ENCODE data around the gene ASB16.
"Not testable (repeated sequence)": the region's sequence is repeated elsewhere in the genome, so short reads cannot be mapped to it uniquely, and the experiment has no call there.

Gene ASB16

DNA sequence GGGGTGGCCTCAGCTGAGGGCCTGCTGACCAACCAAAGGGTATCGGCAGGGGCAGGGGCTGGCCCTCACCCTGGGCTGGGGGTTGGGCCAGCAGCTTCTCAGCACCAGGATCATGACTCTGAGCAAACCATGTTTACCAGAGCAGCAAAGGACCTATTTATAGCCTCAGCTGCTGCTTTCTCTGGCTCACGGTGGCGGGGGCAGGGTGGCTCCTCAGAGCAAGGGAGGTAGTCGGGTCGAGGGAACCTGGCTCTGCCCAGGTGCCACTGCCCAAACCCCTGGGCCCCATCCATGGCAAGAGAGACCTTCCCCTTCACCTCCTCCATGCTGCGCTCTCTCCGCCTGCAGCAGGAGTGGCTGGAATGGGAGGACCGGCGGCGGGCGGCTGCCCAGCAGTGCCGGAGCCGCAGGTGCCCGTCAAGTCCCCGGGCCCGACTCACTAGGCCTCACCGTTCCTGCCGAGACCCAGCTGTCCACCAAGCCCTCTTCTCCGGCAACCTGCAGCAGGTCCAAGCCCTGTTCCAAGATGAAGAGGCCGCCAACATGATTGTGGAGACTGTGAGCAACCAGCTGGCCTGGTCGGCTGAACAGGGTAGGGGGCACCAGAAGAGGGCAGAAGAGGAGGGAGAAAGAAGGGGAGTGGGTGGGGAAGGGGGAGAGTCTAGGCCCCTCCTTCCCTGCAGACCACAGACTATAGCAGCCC lies at the start of gene ASB16:
Gene ASB16 (plus strand): TSS at position 206 of the 703 bp plus-strand sequence. CDS start 86 bp downstream, at position 292.
- Histone ChIP-seq H3K9me3 (ENCODE audit: control insufficient read depth, insufficient read depth, low read length) (no peaks in the 10 kb centered on the region), H3K4me1 (ENCODE audit: insufficient read depth, low read length) (peaks cover 15% of the 10 kb centered on the region; the same call in 1 of the 2 replicates), H3K36me3 (ENCODE audit: insufficient read depth, low read length) (no peaks in the 10 kb centered on the region), H3K9ac (ENCODE audit: low read depth, low read length) (peak within 1 kb of the TSS; percentile 30)

DNA sequence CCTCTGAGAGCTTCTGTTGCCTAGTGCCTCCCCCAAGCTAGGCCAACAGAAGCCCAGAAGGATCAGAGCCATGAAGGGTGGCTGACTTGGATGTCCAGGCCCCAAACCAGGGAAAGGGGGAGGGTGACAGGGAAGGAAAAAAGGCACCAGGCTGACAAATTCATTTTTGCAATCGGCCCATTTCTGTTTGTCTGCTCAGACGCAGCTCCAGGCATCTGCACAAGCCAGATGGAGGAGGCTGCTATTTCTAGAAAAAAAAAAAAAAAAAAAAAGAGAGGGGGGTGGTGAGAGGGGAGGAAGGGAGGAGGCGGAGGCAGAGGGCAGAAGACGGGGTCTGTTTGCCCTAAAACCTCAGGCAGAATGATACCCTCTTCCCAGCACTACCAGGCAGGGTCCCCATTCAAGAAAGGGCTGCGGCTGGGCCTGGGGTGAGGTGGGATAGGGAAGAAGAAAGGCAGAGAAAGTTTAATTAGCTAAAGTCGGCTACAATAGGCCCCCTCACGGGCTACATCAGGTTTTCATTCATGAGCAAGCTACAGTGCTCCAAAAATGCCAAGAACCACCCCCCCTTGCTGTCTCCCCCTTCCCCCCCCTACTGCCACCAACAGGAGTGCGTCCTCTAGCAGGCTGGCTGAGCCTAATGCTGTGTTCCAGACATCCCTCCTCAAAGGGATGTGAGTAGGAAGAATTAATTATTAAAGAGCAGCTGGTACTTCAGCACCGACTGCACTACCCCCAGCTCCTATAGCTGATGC lies 49.5 kb upstream of the ASB16 start:
- no peak overlapping the region for H3K9ac ChIP-seq (ENCODE audit: low read depth, low read length)

GRCh38 chr17:44121997-44122815 lies 48.3 kb upstream of the ASB16 start:
- Histone ChIP-seq H3K36me3 (ENCODE audit: insufficient read depth, low read length) (no peaks in the 10 kb centered on the region), H3K9ac (ENCODE audit: low read depth, low read length) (peak overlapping the region; percentile 92), H3K4me1 (ENCODE audit: insufficient read depth, low read length) (peaks cover 39% of the 10 kb centered on the region), H3K9me3 (ENCODE audit: control insufficient read depth, insufficient read depth, low read length) (no peaks in the 10 kb centered on the region)

More for the DNA sequence above, 49.5 kb upstream of the ASB16 start:
- Histone ChIP-seq H3K9me3 (ENCODE audit: control insufficient read depth, insufficient read depth, low read length) (no peaks in the 10 kb centered on the region), H3K36me3 (ENCODE audit: insufficient read depth, low read length) (no peaks in the 10 kb centered on the region), H3K4me1 (ENCODE audit: insufficient read depth, low read length) (peaks cover 40% of the 10 kb centered on the region)

GRCh38 chr17:44122816-44123355 lies 47.6 kb upstream of the ASB16 start:
- no peaks in the 10 kb centered on the region for H3K36me3 ChIP-seq (ENCODE audit: insufficient read depth, low read length)
- H3K9ac ChIP-seq (ENCODE audit: low read depth, low read length), result peak overlapping the region; percentile 92
- H3K4me1 ChIP-seq (ENCODE audit: insufficient read depth, low read length), result peaks cover 32% of the 10 kb centered on the region
- no peaks in the 10 kb centered on the region for H3K9me3 ChIP-seq (ENCODE audit: control insufficient read depth, insufficient read depth, low read length)

- no peaks in the 10 kb centered on the region for H3K9me3 ChIP-seq (ENCODE audit: control insufficient read depth, insufficient read depth, low read length)
- H3K4me1 ChIP-seq (ENCODE audit: insufficient read depth, low read length), result peaks cover 27% of the 10 kb centered on the region
- no peaks in the 10 kb centered on the region for H3K36me3 ChIP-seq (ENCODE audit: insufficient read depth, low read length)
- H3K9ac ChIP-seq (ENCODE audit: low read depth, low read length), result peak within 1 kb of the TSS; percentile 92
Measured at GRCh38 chr17:44123356-44124117, 47.0 kb upstream of the ASB16 start, which contains the start of gene HDAC5. Gene HDAC5, minus strand, starts transcription at chr17:44123641. Its CDS starts 6,126 bp downstream, at chr17:44117515.

GRCh38 chr17:44124118-44124438 lies 46.4 kb upstream of the ASB16 start:
- no peaks in the 10 kb centered on the region for H3K36me3 ChIP-seq (ENCODE audit: insufficient read depth, low read length)
- H3K9ac ChIP-seq (ENCODE audit: low read depth, low read length), result peak overlapping the region; percentile 80
- H3K9me3 ChIP-seq (ENCODE audit: control insufficient read depth, insufficient read depth, low read length), result no peaks in the 10 kb centered on the region
- peaks cover 21% of the 10 kb centered on the region for H3K4me1 ChIP-seq (ENCODE audit: insufficient read depth, low read length)

GRCh38 chr17:44128383-44128782 lies 42.1 kb upstream of the ASB16 start:
- Histone ChIP-seq H3K9me3 (ENCODE audit: control insufficient read depth, insufficient read depth, low read length) (no peaks in the 10 kb centered on the region), H3K36me3 (ENCODE audit: insufficient read depth, low read length) (no peaks in the 10 kb centered on the region), H3K9ac (ENCODE audit: low read depth, low read length) (no peak overlapping the region), H3K4me1 (ENCODE audit: insufficient read depth, low read length) (no peaks in the 10 kb centered on the region)

DNA sequence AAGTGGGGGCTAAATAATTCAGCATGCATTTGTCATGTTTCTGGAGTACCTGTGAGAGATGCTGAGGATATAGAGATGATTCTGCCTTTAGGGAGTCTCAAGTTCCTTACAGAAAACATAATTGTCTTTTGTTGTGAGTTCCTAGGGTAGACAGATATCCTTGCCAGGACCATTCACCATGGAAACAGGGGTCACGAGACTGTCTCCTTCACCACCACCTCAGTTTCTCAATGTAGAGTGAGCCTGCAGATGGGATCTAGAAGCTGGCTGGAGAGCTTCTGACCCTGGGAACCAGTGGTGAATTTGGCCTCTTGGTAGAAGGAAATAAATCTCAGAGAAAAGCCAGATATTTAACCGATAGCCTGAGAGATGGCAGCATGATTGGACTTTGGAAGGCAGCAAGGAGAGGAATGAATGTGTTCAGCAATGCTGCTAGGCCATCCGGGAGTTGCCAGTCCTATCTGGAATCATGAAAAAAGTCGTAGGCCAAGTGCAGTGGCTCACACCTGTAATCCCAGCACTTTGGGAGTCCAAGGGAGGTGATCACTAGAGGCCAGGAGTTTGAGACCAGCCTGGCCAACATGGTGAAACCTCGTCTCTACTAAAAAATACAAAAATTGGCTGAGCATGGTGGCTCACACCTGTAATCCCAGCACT lies 39.7 kb upstream of the ASB16 start:
- H3K36me3 ChIP-seq (ENCODE audit: insufficient read depth, low read length), result no peaks in the 10 kb centered on the region
- H3K4me1 ChIP-seq (ENCODE audit: insufficient read depth, low read length), result no peaks in the 10 kb centered on the region
- no peaks in the 10 kb centered on the region for H3K9me3 ChIP-seq (ENCODE audit: control insufficient read depth, insufficient read depth, low read length)
- no peak overlapping the region for H3K9ac ChIP-seq (ENCODE audit: low read depth, low read length)

- not testable (repeated sequence) for H3K9ac ChIP-seq (ENCODE audit: low read depth, low read length); H3K36me3 ChIP-seq (ENCODE audit: insufficient read depth, low read length); H3K9me3 ChIP-seq (ENCODE audit: control insufficient read depth, insufficient read depth, low read length); H3K4me1 ChIP-seq (ENCODE audit: insufficient read depth, low read length)
Measured at GRCh38 chr17:44131372-44131771, 39.1 kb upstream of the ASB16 start.

GRCh38 chr17:44132275-44132821 lies 38.2 kb upstream of the ASB16 start:
- 0 out of 2 replicates have a peak, but pooled peaks cover under 1% of the 10 kb centered on the region for H3K4me1 ChIP-seq (ENCODE audit: insufficient read depth, low read length)
- no peak overlapping the region for H3K9ac ChIP-seq (ENCODE audit: low read depth, low read length)
- H3K36me3 ChIP-seq (ENCODE audit: insufficient read depth, low read length), result no peaks in the 10 kb centered on the region
- H3K9me3 ChIP-seq (ENCODE audit: control insufficient read depth, insufficient read depth, low read length), result no peaks in the 10 kb centered on the region

DNA sequence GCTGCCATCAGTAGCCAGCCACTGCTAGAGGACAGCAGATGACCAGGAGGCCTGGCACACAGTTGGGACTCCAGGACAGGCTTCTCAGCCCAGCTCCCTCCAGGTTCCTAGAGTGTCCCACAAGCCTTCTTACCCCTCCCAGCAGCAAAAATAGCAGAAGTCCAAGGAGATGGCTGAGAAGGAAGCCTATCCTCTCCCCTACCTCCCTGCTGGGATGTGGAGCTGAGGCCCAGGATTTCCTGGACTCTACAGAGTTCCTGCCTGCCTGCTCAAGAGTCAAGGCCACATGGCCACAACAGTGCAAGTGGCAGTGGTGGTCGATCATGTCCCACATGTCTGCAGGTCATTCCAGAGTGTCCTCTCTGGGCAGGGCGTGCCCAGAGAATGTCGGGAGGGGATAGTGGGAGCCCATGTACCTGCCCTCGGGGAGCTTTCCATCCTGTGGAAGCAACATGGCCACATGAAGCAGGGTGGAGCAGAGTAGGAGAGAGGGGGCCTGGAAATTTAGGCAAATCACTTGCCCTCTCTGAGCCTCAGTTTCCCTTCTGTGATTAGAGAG lies 36.5 kb upstream of the ASB16 start:
- Histone ChIP-seq H3K4me1 (ENCODE audit: insufficient read depth, low read length) (peaks cover 15% of the 10 kb centered on the region), H3K9me3 (ENCODE audit: control insufficient read depth, insufficient read depth, low read length) (no peaks in the 10 kb centered on the region), H3K9ac (ENCODE audit: low read depth, low read length) (no peak overlapping the region), H3K36me3 (ENCODE audit: insufficient read depth, low read length) (no peaks in the 10 kb centered on the region)

DNA sequence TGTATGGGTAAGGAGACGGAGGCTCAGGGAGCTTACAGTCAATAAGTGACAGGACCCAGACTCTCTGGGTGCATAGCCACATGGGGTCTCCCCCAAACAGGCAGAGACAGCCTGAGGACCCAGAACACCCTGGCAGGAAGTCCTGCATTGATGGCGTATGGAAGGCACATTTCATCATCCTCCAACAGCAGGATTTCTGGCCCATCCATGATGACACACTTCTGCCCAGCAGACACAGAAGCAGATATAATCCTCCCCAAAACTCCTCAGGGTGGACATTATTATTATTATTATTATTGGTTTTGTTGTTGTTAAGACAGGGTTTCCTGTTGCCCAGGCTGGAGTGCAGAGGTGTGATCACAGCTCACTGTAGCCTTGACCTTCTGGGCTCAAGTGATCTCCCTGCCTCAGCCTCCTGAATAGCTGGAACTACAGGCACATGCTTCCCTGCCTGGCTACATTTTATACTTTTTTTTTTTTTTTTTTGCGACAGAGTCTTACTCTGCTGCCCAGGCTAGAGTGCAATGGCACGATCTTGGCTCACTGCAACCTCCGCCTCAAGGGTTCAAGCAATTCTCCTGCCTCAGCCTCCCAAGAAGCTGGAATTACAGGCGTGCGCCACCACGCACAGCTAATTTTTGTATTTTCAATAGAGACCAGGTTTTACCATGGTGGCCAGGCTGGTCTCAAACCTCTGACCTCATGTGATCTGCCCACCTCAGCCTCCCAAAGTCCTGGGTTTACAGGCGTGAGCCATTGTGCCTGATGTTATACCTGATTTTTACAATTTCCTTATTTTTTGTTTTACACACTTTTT lies 35.5 kb upstream of the ASB16 start:
- Histone ChIP-seq H3K9me3 (ENCODE audit: control insufficient read depth, insufficient read depth, low read length) (no peaks in the 10 kb centered on the region), H3K4me1 (ENCODE audit: insufficient read depth, low read length) (peaks cover 18% of the 10 kb centered on the region), H3K9ac (ENCODE audit: low read depth, low read length) (no peak overlapping the region), H3K36me3 (ENCODE audit: insufficient read depth, low read length) (no peaks in the 10 kb centered on the region)
